Measurements from ENCODE around the gene BMPR1A.

DNA sequence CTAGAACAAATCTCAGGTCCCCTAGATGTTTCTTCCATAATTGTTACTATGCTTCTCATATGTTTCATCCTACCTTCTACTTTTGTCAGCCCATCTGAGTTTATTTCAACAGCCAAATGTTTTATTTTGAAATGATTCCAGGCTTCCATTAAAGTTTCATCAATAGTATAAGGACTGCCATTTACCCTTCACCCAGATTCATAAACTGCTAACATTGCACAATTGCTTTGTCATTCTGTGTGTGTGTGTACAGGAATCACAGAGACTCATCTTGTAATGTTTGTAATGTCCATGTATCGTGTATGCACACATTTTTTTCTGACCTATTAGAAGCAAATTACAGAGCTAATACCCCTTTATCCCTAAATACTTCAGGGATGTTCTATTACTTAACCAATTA is 175.5 kb downstream of the BMPR1A start:
- TF ChIP-seq CTCF (conservative IDR thresholded peaks at IDR 0.05; ENCODE audit: low read length) (no peak), EZH2phosphoT487 (IDR thresholded peaks at IDR 0.05; ENCODE audit: borderline replicate concordance) (no peak)

Data from Loucy (cell line).